ENCODE measurements around the gene STX17.

Gene STX17

GRCh38 chr9:99971410-99971809 is 65.0 kb downstream of the STX17 start:
- Histone ChIP-seq H3K4me3 (replicated peaks; ENCODE audit: insufficient read depth, low read length) (no peak overlapping the region), H3K27me3 (ENCODE audit: insufficient read depth, poor library complexity, severe bottlenecking) (no peaks in the 10 kb centered on the region), H3K27ac (replicated peaks) (no peak overlapping the region)
- no peak for DNase-seq (ENCODE audit: low read depth in 1 of 2, low spot score in 1 of 2)
- no peak for TF ChIP-seq CTCF (IDR thresholded peaks at IDR 0.05; ENCODE audit: insufficient read depth, low read length)
- TF ChIP-seq GABPA (IDR thresholded peaks at IDR 0.05; ENCODE audit: low read depth) = no peak
- TF ChIP-seq REST (IDR thresholded peaks at IDR 0.05; ENCODE audit: insufficient replicate concordance, low read depth) = no peak
- no peak for TF ChIP-seq POLR2AphosphoS5 (IDR thresholded peaks at IDR 0.05; ENCODE audit: low read depth)
- TF ChIP-seq SPI1 (IDR thresholded peaks at IDR 0.05; ENCODE audit: borderline replicate concordance, low read depth) = no peak

- Histone ChIP-seq H3K27me3 (ENCODE audit: insufficient read depth, poor library complexity, severe bottlenecking) (no peaks in the 10 kb centered on the region), H3K27ac (replicated peaks) (no peak overlapping the region), H3K4me3 (replicated peaks; ENCODE audit: insufficient read depth, low read length) (no peak overlapping the region)
- no peak for TF ChIP-seq GABPA (IDR thresholded peaks at IDR 0.05; ENCODE audit: low read depth)
- TF ChIP-seq SPI1 (IDR thresholded peaks at IDR 0.05; ENCODE audit: borderline replicate concordance, low read depth) = no peak
- TF ChIP-seq REST (IDR thresholded peaks at IDR 0.05; ENCODE audit: insufficient replicate concordance, low read depth) = no peak
- no peak for TF ChIP-seq POLR2AphosphoS5 (IDR thresholded peaks at IDR 0.05; ENCODE audit: low read depth)
- TF ChIP-seq CTCF (IDR thresholded peaks at IDR 0.05; ENCODE audit: insufficient read depth, low read length) = no peak
- DNase-seq (ENCODE audit: low read depth in 1 of 2, low spot score in 1 of 2) = no peak
These were observed 67.0 kb downstream of the STX17 start for GRCh38 chr9:99973455-99973854.

- DNase-seq (ENCODE audit: low read depth in 1 of 2, low spot score in 1 of 2) = no peak
- H3K27ac ChIP-seq (replicated peaks) = no peak overlapping the region
- no peaks in the 10 kb centered on the region for H3K27me3 ChIP-seq (ENCODE audit: insufficient read depth, poor library complexity, severe bottlenecking)
- TF ChIP-seq GABPA (IDR thresholded peaks at IDR 0.05; ENCODE audit: low read depth) = no peak
- TF ChIP-seq CTCF (IDR thresholded peaks at IDR 0.05; ENCODE audit: insufficient read depth, low read length) = no peak
- no peak for TF ChIP-seq REST (IDR thresholded peaks at IDR 0.05; ENCODE audit: insufficient replicate concordance, low read depth)
- no peak for TF ChIP-seq POLR2AphosphoS5 (IDR thresholded peaks at IDR 0.05; ENCODE audit: low read depth)
- no peak for TF ChIP-seq SPI1 (IDR thresholded peaks at IDR 0.05; ENCODE audit: borderline replicate concordance, low read depth)
- no peak overlapping the region for H3K4me3 ChIP-seq (replicated peaks; ENCODE audit: insufficient read depth, low read length)
These were observed 70.8 kb downstream of the STX17 start for GRCh38 chr9:99977033-99977792.
